H9 (cell line): ENCODE results near the gene EIF2D. TPM values are rescaled to one million over a fixed set of nuclear protein-coding genes. Genes with fewer than 3 reads are reported as not detected.

Experiments used
- DNase-seq: peaks from one replicate; pipeline ENCODE4 v3.0.0-alpha.2; 2017
- H2AFZ ChIP-seq: one replicate; pipeline ENCODE4 v1.6.1; 2013; ENCODE audit warnings: mild to moderate bottlenecking, low read length, control low read depth, moderate library complexity
- H2AK5ac ChIP-seq: 2 replicates; pipeline ENCODE4 v1.6.1; 2013; ENCODE audit warnings: low read length, control low read depth, mixed read lengths; ENCODE audit not compliant: insufficient read length
- H2BK120ac ChIP-seq: one replicate; pipeline ENCODE4 v1.6.1; 2013; ENCODE audit warnings: low read depth, mild to moderate bottlenecking, low read length, control low read depth, inconsistent platforms; ENCODE audit not compliant: poor library complexity, severe bottlenecking
- H2BK12ac ChIP-seq: 2 replicates; pipeline ENCODE4 v1.6.1; 2013; ENCODE audit warnings: low read length, control low read depth, mixed read lengths, low read depth; ENCODE audit not compliant: insufficient read length
- H2BK15ac ChIP-seq: 2 replicates; pipeline ENCODE4 v1.6.1; 2013; ENCODE audit warnings: low read depth, low read length, control low read depth
- H2BK20ac ChIP-seq: one replicate; pipeline ENCODE4 v1.6.1; 2013; ENCODE audit warnings: low read depth, mild to moderate bottlenecking, low read length, control low read depth, inconsistent platforms; ENCODE audit not compliant: poor library complexity, severe bottlenecking
- H2BK5ac ChIP-seq: 2 replicates; pipeline ENCODE4 v1.6.1; 2013; ENCODE audit warnings: low read length, control low read depth, mixed read lengths; ENCODE audit not compliant: insufficient read length
- H3K14ac ChIP-seq: 2 replicates; pipeline ENCODE4 v1.6.1; 2013; ENCODE audit warnings: low read length, control low read depth; ENCODE audit not compliant: insufficient read depth
- H3K18ac ChIP-seq: 2 replicates; pipeline ENCODE4 v1.6.1; 2013; ENCODE audit warnings: low read depth, mild to moderate bottlenecking, mixed read lengths, low read length, control low read depth; ENCODE audit not compliant: insufficient read length
- H3K23ac ChIP-seq: 2 replicates; pipeline ENCODE4 v1.6.1; 2013; ENCODE audit warnings: low read length, control low read depth, mixed read lengths, low read depth; ENCODE audit not compliant: insufficient read length
- H3K23me2 ChIP-seq: 2 replicates; pipeline ENCODE4 v1.6.1; 2013; ENCODE audit warnings: low read depth, mild to moderate bottlenecking, mixed read lengths, low read length, control low read depth; ENCODE audit not compliant: insufficient read length, poor library complexity, severe bottlenecking
- H3K27ac ChIP-seq: 2 replicates; pipeline ENCODE4 v1.5.1; 2013; ENCODE audit warnings: low read length, control low read depth, mixed read lengths, low read depth; ENCODE audit not compliant: insufficient read length
- H3K27me3 ChIP-seq: 2 replicates; pipeline ENCODE4 v1.6.1; 2013; ENCODE audit warnings: low read length, control low read depth, inconsistent platforms; ENCODE audit not compliant: insufficient read depth
- H3K4ac ChIP-seq: 2 replicates; pipeline ENCODE4 v1.6.1; 2013; ENCODE audit warnings: low read depth, mild to moderate bottlenecking, control low read depth, inconsistent platforms, low read length, moderate library complexity
- H3K4me1 ChIP-seq: 2 replicates; pipeline ENCODE4 v1.6.1; 2013; ENCODE audit warnings: low read length, control low read depth, inconsistent platforms; ENCODE audit not compliant: insufficient read depth
- H3K4me2 ChIP-seq: 2 replicates; pipeline ENCODE4 v1.6.1; 2013; ENCODE audit warnings: low read length, control low read depth, mixed read lengths; ENCODE audit not compliant: insufficient read length, insufficient read depth
- H3K56ac ChIP-seq: 2 replicates; pipeline ENCODE4 v1.6.1; 2013; ENCODE audit warnings: low read depth, mild to moderate bottlenecking, mixed read lengths, low read length, control low read depth; ENCODE audit not compliant: insufficient read length
- H3K79me1 ChIP-seq: 2 replicates; pipeline ENCODE4 v1.6.1; 2013; ENCODE audit warnings: low read depth, mild to moderate bottlenecking, moderate library complexity, low read length, control low read depth, inconsistent platforms; ENCODE audit not compliant: insufficient read depth, poor library complexity, severe bottlenecking
- H3K79me2 ChIP-seq: 2 replicates; pipeline ENCODE4 v1.6.1; 2013; ENCODE audit warnings: low read length, control low read depth, inconsistent platforms; ENCODE audit not compliant: insufficient read depth
- H3K9ac ChIP-seq: 2 replicates; pipeline ENCODE4 v1.6.1; 2013; ENCODE audit warnings: low read length, control low read depth, mixed read lengths; ENCODE audit not compliant: insufficient read length; ENCODE audit errors: extremely low read depth
- H3K9me3 ChIP-seq: one replicate; pipeline ENCODE4 v1.6.1; 2013; ENCODE audit warnings: low read depth, low read length, inconsistent platforms; ENCODE audit not compliant: control insufficient read depth
- H3T11ph ChIP-seq: one replicate; pipeline ENCODE4 v1.6.1; 2013; ENCODE audit warnings: mild to moderate bottlenecking, low read length, control low read depth, inconsistent platforms
- H4K20me1 ChIP-seq: one replicate; pipeline ENCODE4 v1.6.1; 2013; ENCODE audit not compliant: control insufficient read depth, insufficient read length, insufficient read depth
- H4K5ac ChIP-seq: 2 replicates; pipeline ENCODE4 v1.6.1; 2013; ENCODE audit warnings: low read depth, mild to moderate bottlenecking, mixed read lengths, low read length, control low read depth; ENCODE audit not compliant: insufficient read length
- H4K8ac ChIP-seq: replicated peaks from 2 replicates; pipeline ENCODE4 v1.6.1; 2013; ENCODE audit warnings: low read length, control low read depth, mixed read lengths, low read depth; ENCODE audit not compliant: insufficient read length
- H4K91ac ChIP-seq: 2 replicates; pipeline ENCODE4 v1.6.1; 2013; ENCODE audit warnings: low read depth, mild to moderate bottlenecking, moderate library complexity, mixed read lengths, low read length, control low read depth; ENCODE audit not compliant: insufficient read length
- H3K27ac Mint-ChIP-seq, 3 experiments: 2 replicates in 2 of 3; 3 replicates in 1 of 3; pipeline ENCODE4 v1.8.0; 2020 to 2021; ENCODE audit warnings: mixed read lengths in 3 of 3, mild to moderate bottlenecking in 1 of 3, moderate library complexity in 1 of 3
- H3K27me3 Mint-ChIP-seq: 2 replicates; pipeline ENCODE4 v1.8.0; 2021; ENCODE audit warnings: low read depth, mild to moderate bottlenecking, moderate library complexity, mixed read lengths
- H3K36me3 Mint-ChIP-seq, 3 experiments: 2 replicates in 2 of 3; 3 replicates in 1 of 3; pipeline ENCODE4 v1.8.0; 2020 to 2021; ENCODE audit warnings: low read depth in 3 of 3, mixed read lengths in 3 of 3; ENCODE audit not compliant: insufficient read depth in 1 of 3
- H3K4me1 Mint-ChIP-seq, 2 experiments: 2 replicates each; pipeline ENCODE4 v1.8.0; 2020; ENCODE audit warnings: mixed read lengths in 2 of 2
- H3K4me3 Mint-ChIP-seq, 2 experiments: 2 replicates in 1 of 2; 3 replicates in 1 of 2; pipeline ENCODE4 v1.8.0; 2020 to 2021; ENCODE audit warnings: mild to moderate bottlenecking in 2 of 2, mixed read lengths in 2 of 2, moderate library complexity in 1 of 2
- H3K9me3 Mint-ChIP-seq, 2 experiments: 2 replicates in 1 of 2; 3 replicates in 1 of 2; pipeline ENCODE4 v1.8.0; 2020; ENCODE audit warnings: mild to moderate bottlenecking in 2 of 2, mixed read lengths in 2 of 2, moderate library complexity in 1 of 2
- WGBS: extraction: QIAGEN DNeasy Blood & Tissue Kit; methylation state at CpG from one replicate; pipeline ENCODE4 v1.1.7; 2013; ENCODE audit warnings: missing lambda C conversion rate, low lambda C conversion rate, mixed read lengths; ENCODE audit not compliant: insufficient read length; ENCODE audit errors: extremely low coverage; 5-methylcytosine and 5-hydroxymethylcytosine counted together
- total RNA-seq: library from RNA; stranded (reverse); gene quantifications from 2 replicates; pipeline ENCODE4 v1.2.1, GENCODE V29; 2021
- TF ChIP-seq, protein P1 (sequence below): fragments of 200-600 bp; sonication (generic); conservative IDR thresholded peaks from 3 replicates; pipeline ENCODE4 v1.8.0; 2021; ENCODE audit warnings: antibody characterized with exemption, mild to moderate bottlenecking

Gene EIF2D
- total RNA-seq, 1 experiment from 2014 or later: 35.8 TPM

DNA sequence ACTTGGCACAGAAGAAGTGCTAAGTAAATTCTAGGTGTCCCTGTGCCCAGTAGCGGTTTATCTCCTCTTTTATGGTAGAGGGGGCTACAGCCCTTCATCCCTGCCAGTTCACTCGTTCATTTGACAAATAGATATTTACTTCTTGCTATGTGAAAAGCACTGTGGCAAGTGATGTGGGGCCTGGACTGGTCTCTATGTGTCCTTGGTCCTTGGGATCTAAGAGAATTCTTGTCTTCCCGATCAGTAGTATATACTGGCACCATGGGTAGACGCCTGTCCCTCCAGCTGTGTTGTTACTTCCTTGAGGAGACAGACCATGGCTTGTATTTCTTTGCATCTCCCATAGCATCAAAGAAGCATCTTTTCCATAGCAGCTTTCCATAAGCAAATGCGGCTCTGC, 29.7 kb downstream of the EIF2D start:
- H3K4me1 Mint-ChIP-seq: peaks cover 3 to 7% of the 10 kb centered on the region in 2 experiments
- Histone ChIP-seq H3K4ac (no peak overlapping the region), H3K56ac (no peak overlapping the region), H3K27ac (no peak overlapping the region), H3T11ph (no peak overlapping the region), H3K14ac (no peak overlapping the region), H3K23ac (no peak overlapping the region), H4K8ac (no peak overlapping the region), H2BK120ac (no peak overlapping the region), H4K5ac (no peak overlapping the region), H4K91ac (no peak overlapping the region), H3K4me1 (no peaks in the 10 kb centered on the region), H3K27me3 (no peaks in the 10 kb centered on the region), H3K79me1 (no peaks in the 10 kb centered on the region), H2BK5ac (no peak overlapping the region), H3K4me2 (no peak overlapping the region), H3K9me3 (no peaks in the 10 kb centered on the region), H2AK5ac (no peak overlapping the region), H2BK15ac (no peak overlapping the region), H2BK12ac (no peak overlapping the region), H3K79me2 (no peaks in the 10 kb centered on the region), H4K20me1 (no peaks in the 10 kb centered on the region), H2BK20ac (no peak overlapping the region), H3K18ac (no peak overlapping the region), H3K9ac (no peak overlapping the region), H2AFZ (no peak overlapping the region), H3K23me2 (no peaks in the 10 kb centered on the region)
- peaks cover 3% of the 10 kb centered on the region for H3K27me3 Mint-ChIP-seq
- TF ChIP-seq, protein P1, sequence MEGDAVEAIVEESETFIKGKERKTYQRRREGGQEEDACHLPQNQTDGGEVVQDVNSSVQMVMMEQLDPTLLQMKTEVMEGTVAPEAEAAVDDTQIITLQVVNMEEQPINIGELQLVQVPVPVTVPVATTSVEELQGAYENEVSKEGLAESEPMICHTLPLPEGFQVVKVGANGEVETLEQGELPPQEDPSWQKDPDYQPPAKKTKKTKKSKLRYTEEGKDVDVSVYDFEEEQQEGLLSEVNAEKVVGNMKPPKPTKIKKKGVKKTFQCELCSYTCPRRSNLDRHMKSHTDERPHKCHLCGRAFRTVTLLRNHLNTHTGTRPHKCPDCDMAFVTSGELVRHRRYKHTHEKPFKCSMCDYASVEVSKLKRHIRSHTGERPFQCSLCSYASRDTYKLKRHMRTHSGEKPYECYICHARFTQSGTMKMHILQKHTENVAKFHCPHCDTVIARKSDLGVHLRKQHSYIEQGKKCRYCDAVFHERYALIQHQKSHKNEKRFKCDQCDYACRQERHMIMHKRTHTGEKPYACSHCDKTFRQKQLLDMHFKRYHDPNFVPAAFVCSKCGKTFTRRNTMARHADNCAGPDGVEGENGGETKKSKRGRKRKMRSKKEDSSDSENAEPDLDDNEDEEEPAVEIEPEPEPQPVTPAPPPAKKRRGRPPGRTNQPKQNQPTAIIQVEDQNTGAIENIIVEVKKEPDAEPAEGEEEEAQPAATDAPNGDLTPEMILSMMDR: no peak
- H3K9me3 Mint-ChIP-seq: no peaks in the 10 kb centered on the region
- H3K4me3 Mint-ChIP-seq: no peak overlapping the region
- H3K36me3 Mint-ChIP-seq: no peaks in the 10 kb centered on the region
- no CpG with 5 or more reads among the region's 5 CpGs for WGBS
- no peak overlapping the region for H3K27ac Mint-ChIP-seq
- DNase-seq: no peak
